ENCODE data around the gene ORM1. TPM values are rescaled to one million over a fixed set of nuclear protein-coding genes. Genes with fewer than 3 reads are reported as not detected.
"Not testable (repeated sequence)": the region's sequence is repeated elsewhere in the genome, so short reads cannot be mapped to it uniquely, and the experiment has no call there.

Gene ORM1
- total and polyA plus RNA-seq, 4 donors, result 22.4 to 1,249 (median 184) TPM

DNA sequence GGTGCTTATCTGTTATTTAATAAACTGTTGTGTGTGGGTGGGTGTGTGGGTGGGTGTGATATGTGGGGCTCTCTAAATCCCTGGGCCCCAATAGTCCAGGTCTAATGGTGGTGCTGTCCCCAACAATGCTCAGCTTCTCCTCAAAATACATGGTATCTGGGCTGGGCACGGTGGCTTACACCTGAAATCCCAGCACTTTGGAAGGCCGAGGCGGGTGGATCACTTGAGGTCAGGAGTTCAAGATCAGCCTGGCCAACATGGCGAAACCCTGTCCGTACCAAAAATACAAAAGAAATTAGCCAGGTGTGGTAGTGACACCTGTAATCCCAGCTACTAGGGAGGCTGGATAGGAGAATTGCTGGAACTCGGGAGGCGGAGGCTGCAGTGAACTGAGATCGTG, 4.5 kb upstream of the ORM1 start:
- Histone ChIP-seq H3K9me3 (ENCODE audit: control insufficient read depth in 4 of 4, insufficient read depth in 3 of 4, low read length in 3 of 4) (no peaks in the 10 kb centered on the region), H3K27ac (ENCODE audit: low read depth in 1 of 2, low read length in 1 of 2) (no peak overlapping the region), H3K9ac (ENCODE audit: insufficient read depth in 1 of 2, low read length in 2 of 2) (no peak overlapping the region), H3K4me3 (no peak overlapping the region), H3K36me3 (ENCODE audit: control insufficient read depth in 4 of 4, insufficient read depth in 4 of 4, low read length in 4 of 4) (no peaks in the 10 kb centered on the region), H3K4me1 (ENCODE audit: control insufficient read depth in 5 of 5, insufficient read depth in 5 of 5, low read length in 5 of 5) (peaks cover 0 to 7% (median 0%) of the 10 kb centered on the region in 5 donors), H3K27me3 (ENCODE audit: control insufficient read depth in 3 of 3, insufficient read depth in 3 of 3, low read length in 2 of 3) (no peaks in the 10 kb centered on the region)
- TF ChIP-seq, protein P1, sequence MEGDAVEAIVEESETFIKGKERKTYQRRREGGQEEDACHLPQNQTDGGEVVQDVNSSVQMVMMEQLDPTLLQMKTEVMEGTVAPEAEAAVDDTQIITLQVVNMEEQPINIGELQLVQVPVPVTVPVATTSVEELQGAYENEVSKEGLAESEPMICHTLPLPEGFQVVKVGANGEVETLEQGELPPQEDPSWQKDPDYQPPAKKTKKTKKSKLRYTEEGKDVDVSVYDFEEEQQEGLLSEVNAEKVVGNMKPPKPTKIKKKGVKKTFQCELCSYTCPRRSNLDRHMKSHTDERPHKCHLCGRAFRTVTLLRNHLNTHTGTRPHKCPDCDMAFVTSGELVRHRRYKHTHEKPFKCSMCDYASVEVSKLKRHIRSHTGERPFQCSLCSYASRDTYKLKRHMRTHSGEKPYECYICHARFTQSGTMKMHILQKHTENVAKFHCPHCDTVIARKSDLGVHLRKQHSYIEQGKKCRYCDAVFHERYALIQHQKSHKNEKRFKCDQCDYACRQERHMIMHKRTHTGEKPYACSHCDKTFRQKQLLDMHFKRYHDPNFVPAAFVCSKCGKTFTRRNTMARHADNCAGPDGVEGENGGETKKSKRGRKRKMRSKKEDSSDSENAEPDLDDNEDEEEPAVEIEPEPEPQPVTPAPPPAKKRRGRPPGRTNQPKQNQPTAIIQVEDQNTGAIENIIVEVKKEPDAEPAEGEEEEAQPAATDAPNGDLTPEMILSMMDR (IDR thresholded peaks at IDR 0.05; ENCODE audit: control extremely low read depth, extremely low read depth), result no peak
- WGBS, 2 donors, result 81 to 93% methylated on average over 8 of the region's 8 CpGs
- no peak for DNase-seq
- ATAC-seq (ENCODE audit: insufficient read depth, low FRiP score), result no peak

DNA sequence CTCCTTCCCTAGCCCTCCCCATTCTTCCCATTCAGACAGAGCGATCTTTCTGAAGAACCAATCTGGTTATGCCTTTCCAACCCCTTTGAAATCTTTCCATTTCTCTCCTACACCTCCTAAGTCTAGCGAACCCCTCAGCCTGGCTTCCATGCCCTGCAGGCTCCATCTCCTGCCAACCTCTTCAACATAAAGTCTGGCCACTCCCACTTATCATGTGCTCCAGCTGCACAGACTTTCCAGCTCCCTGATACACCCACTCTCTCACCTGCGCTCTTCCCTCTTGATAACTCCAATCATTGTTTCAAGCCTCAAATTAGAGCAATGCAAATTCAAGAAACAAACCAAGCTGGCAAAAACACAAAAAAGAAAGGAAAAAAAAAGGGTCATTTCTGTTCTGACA, 3.8 kb upstream of the ORM1 start:
- H3K4me1 ChIP-seq (ENCODE audit: control insufficient read depth in 5 of 5, insufficient read depth in 5 of 5, low read length in 5 of 5), result peaks cover 0 to 7% (median 0%) of the 10 kb centered on the region in 5 donors
- no peaks in the 10 kb centered on the region for H3K9me3 ChIP-seq (ENCODE audit: control insufficient read depth in 4 of 4, insufficient read depth in 3 of 4, low read length in 3 of 4)
- H3K27me3 ChIP-seq (ENCODE audit: control insufficient read depth in 3 of 3, insufficient read depth in 3 of 3, low read length in 2 of 3), result no peaks in the 10 kb centered on the region
- DNase-seq (no peak), ATAC-seq (ENCODE audit: insufficient read depth, low FRiP score) (no peak)
- 69 to 82% methylated on average over 3 of the region's 3 CpGs for WGBS, 2 donors
- H3K9ac ChIP-seq (ENCODE audit: insufficient read depth in 1 of 2, low read length in 2 of 2), result no peak overlapping the region
- no peak overlapping the region for H3K27ac ChIP-seq (ENCODE audit: low read depth in 1 of 2, low read length in 1 of 2)
- H3K36me3 ChIP-seq (ENCODE audit: control insufficient read depth in 4 of 4, insufficient read depth in 4 of 4, low read length in 4 of 4), result no peaks in the 10 kb centered on the region
- TF ChIP-seq, protein P1 (IDR thresholded peaks at IDR 0.05; ENCODE audit: control extremely low read depth, extremely low read depth), result no peak
- H3K4me3 ChIP-seq, result no peak overlapping the region

DNA sequence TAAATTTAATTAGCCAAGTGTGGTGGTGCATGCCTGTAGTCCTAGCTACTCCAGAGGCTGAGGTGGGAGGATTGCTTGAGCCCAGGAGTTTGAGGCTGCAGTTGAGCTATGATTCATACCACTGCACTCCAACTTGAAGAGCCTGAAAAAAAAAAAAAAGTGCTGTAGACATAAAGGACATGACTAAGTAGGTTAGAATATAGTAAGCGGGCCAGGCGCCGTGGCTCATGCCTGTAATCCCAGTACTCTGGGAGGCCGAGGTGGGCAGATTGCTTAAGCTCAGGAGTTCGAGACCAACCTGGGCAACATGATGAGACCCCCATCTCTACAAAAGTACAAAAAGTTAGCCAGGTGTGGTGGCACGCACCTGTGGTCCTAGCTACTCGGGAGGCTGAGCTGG, 2.2 kb upstream of the ORM1 start:
- not testable (repeated sequence) for H3K4me3 ChIP-seq; H3K9ac ChIP-seq (ENCODE audit: insufficient read depth in 1 of 2, low read length in 2 of 2); H3K27ac ChIP-seq (ENCODE audit: low read depth in 1 of 2, low read length in 1 of 2); H3K36me3 ChIP-seq (ENCODE audit: control insufficient read depth in 4 of 4, insufficient read depth in 4 of 4, low read length in 4 of 4); H3K4me1 ChIP-seq (ENCODE audit: control insufficient read depth in 5 of 5, insufficient read depth in 5 of 5, low read length in 5 of 5); H3K9me3 ChIP-seq (ENCODE audit: control insufficient read depth in 4 of 4, insufficient read depth in 3 of 4, low read length in 3 of 4); H3K27me3 ChIP-seq (ENCODE audit: control insufficient read depth in 3 of 3, insufficient read depth in 3 of 3, low read length in 2 of 3); ATAC-seq (ENCODE audit: insufficient read depth, low FRiP score); DNase-seq
- WGBS, 2 donors, result 89 to 97% methylated on average over 7 of the region's 7 CpGs

DNA sequence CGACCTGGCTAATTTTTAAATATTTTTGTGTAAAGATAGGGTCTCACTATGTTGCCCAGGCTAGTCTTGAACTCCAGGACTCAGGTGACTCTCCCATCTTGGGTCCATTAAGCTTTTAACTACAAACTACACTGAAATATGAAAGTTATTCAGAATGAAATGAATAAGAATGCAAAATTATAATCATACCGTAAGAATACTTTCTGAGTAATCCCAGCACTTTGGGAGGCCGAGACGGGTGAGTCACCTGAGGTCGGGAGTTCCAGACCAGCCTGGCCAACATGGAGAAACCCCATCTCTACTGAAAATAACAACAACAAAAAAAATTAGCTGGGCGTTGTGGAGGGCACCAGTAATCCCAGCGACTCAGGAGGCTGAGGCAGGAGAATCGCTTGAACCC, 1.1 kb upstream of the ORM1 start:
- H3K9ac ChIP-seq (ENCODE audit: insufficient read depth in 1 of 2, low read length in 2 of 2), result no peak overlapping the region
- no peak overlapping the region for H3K4me3 ChIP-seq
- ATAC-seq (ENCODE audit: insufficient read depth, low FRiP score) (no peak), DNase-seq (no peak)
- 73 to 76% methylated on average over 8 of the region's 8 CpGs for WGBS, 2 donors
- no peaks in the 10 kb centered on the region for H3K27me3 ChIP-seq (ENCODE audit: control insufficient read depth in 3 of 3, insufficient read depth in 3 of 3, low read length in 2 of 3)
- no peak overlapping the region for H3K27ac ChIP-seq (ENCODE audit: low read depth in 1 of 2, low read length in 1 of 2)
- H3K36me3 ChIP-seq (ENCODE audit: control insufficient read depth in 4 of 4, insufficient read depth in 4 of 4, low read length in 4 of 4), result no peaks in the 10 kb centered on the region
- H3K9me3 ChIP-seq (ENCODE audit: control insufficient read depth in 4 of 4, insufficient read depth in 3 of 4, low read length in 3 of 4), result no peaks in the 10 kb centered on the region
- TF ChIP-seq, protein P1 (IDR thresholded peaks at IDR 0.05; ENCODE audit: control extremely low read depth, extremely low read depth), result no peak
- H3K4me1 ChIP-seq (ENCODE audit: control insufficient read depth in 5 of 5, insufficient read depth in 5 of 5, low read length in 5 of 5), result peaks cover 0 to 7% (median 0%) of the 10 kb centered on the region in 5 donors

DNA sequence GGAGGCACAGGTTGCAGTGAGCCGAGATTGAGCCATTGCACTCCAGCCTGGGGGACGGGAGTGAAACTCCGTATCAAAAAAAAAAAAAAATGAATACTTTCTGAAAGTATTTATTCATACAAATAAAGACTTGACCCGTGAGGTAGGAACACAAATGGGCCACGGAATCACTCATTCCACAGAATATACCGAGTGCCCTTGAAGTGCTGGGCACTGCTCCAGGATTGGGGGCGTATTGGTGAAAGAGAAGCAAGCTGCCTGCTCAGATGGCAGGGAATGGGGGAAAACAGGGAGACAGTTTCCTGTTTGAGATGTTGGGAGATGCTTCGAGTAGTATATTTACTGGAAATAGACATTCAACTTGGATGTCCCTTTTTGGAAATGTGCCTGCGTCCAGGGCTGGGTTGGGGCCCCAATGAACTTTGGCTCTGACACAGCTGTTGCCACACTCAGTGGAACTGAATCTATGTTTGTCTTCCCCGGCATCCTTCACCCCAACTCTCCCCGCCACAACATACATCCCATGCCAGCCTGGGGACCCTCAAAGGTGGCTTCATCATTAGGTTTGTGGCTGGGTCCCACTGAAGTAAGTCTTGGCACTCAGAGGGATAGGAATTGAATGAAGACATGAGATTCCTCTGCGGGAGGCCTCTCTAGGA, 609 bp upstream of the ORM1 start:
- H3K27me3 ChIP-seq (ENCODE audit: control insufficient read depth in 3 of 3, insufficient read depth in 3 of 3, low read length in 2 of 3); H3K4me1 ChIP-seq (ENCODE audit: control insufficient read depth in 5 of 5, insufficient read depth in 5 of 5, low read length in 5 of 5); H3K4me3 ChIP-seq; ATAC-seq (ENCODE audit: insufficient read depth, low FRiP score); H3K27ac ChIP-seq (ENCODE audit: low read depth in 1 of 2, low read length in 1 of 2); H3K36me3 ChIP-seq (ENCODE audit: control insufficient read depth in 4 of 4, insufficient read depth in 4 of 4, low read length in 4 of 4); H3K9me3 ChIP-seq (ENCODE audit: control insufficient read depth in 4 of 4, insufficient read depth in 3 of 4, low read length in 3 of 4); H3K9ac ChIP-seq (ENCODE audit: insufficient read depth in 1 of 2, low read length in 2 of 2): not testable (repeated sequence)
- 48 to 73% methylated on average over 11 to 12 of the region's 12 CpGs for WGBS, 2 donors
- DNase-seq, result peak; percentile 65 to 74 (median 65)

DNA sequence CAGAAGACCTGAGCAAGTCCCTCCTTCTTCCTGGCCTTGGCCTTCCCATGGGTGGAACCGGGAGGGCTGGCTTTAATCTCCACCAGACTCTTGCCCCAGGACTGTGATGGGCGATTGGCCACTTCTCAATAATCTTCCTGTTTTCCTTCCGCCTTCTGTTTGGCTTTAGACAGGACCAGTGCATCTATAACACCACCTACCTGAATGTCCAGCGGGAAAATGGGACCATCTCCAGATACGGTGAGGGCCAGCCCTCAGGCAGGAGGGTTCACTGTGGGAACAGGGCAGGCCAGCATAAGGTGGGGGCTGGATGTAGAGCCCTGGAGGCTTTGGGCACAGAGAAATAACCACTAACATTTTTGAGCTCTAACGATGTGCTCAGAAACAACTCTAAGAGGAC, 951 bp downstream of the ORM1 start:
- not testable (repeated sequence) for H3K27me3 ChIP-seq (ENCODE audit: control insufficient read depth in 3 of 3, insufficient read depth in 3 of 3, low read length in 2 of 3); ATAC-seq (ENCODE audit: insufficient read depth, low FRiP score); H3K9ac ChIP-seq (ENCODE audit: insufficient read depth in 1 of 2, low read length in 2 of 2)

More for the DNA sequence above, 951 bp downstream of the ORM1 start:
- not testable (repeated sequence) for H3K4me1 ChIP-seq (ENCODE audit: control insufficient read depth in 5 of 5, insufficient read depth in 5 of 5, low read length in 5 of 5); H3K9me3 ChIP-seq (ENCODE audit: control insufficient read depth in 4 of 4, insufficient read depth in 3 of 4, low read length in 3 of 4); H3K36me3 ChIP-seq (ENCODE audit: control insufficient read depth in 4 of 4, insufficient read depth in 4 of 4, low read length in 4 of 4); H3K27ac ChIP-seq (ENCODE audit: low read depth in 1 of 2, low read length in 1 of 2); DNase-seq; H3K4me3 ChIP-seq
- 67 to 79% methylated on average over 6 of the region's 6 CpGs for WGBS, 2 donors
